GM11168 (cell line): ENCODE results near the gene C2orf81.
"Not testable (repeated sequence)": the region's sequence is repeated elsewhere in the genome, so short reads cannot be mapped to it uniquely, and the experiment has no call there.

Experiments used
- in situ Hi-C: fragments of 300-500 bp; cut with MboI; formaldehyde crosslinking; loops from one replicate; pipeline ENCODE4 v1.12.0; 2022; ENCODE audit warnings: low sequenced_read_pairs; ENCODE audit not compliant: unreplicated experiment

C2orf81 gene

GRCh38 chr2:74424995-74425406 is 3.6 kb upstream of the C2orf81 start:
- in situ Hi-C loops: no loop called here

- in situ Hi-C loops: no loop called here
These were observed 2.9 kb upstream of the C2orf81 start for GRCh38 chr2:74424139-74424992.

GRCh38 chr2:74423231-74424095 is 2.0 kb upstream of the C2orf81 start:
- in situ Hi-C loops: no loop called here

GRCh38 chr2:74420443-74421103 is 846 bp downstream of the C2orf81 start:
- in situ Hi-C loops: not testable (repeated sequence)

- in situ Hi-C loops: no loop called here
These were observed 1.4 kb downstream of the C2orf81 start for GRCh38 chr2:74420006-74420405.

- in situ Hi-C loops: no loop called here
These were observed 2.1 kb downstream of the C2orf81 start for GRCh38 chr2:74419345-74419744.

GRCh38 chr2:74418312-74418711 is 3.1 kb downstream of the C2orf81 start:
- in situ Hi-C loops: no loop called here

GRCh38 chr2:74417763-74418162 is 3.7 kb downstream of the C2orf81 start:
- in situ Hi-C loops: no loop called here

- in situ Hi-C loops: no loop called here
These were observed 4.2 kb downstream of the C2orf81 start for GRCh38 chr2:74417197-74417596.

- in situ Hi-C loops: no loop called here
These were observed 4.6 kb downstream of the C2orf81 start for GRCh38 chr2:74416778-74417177.

GRCh38 chr2:74415762-74416395 is 5.5 kb downstream of the C2orf81 start:
- in situ Hi-C loops: no loop called here

GRCh38 chr2:74414881-74415761 is 6.3 kb downstream of the C2orf81 start:
- in situ Hi-C loops: no loop called here

GRCh38 chr2:74414441-74414840 is 7.0 kb downstream of the C2orf81 start:
- in situ Hi-C loops: no loop called here

- in situ Hi-C loops: no loop called here
These were observed 8.3 kb downstream of the C2orf81 start for GRCh38 chr2:74413001-74413698.

GRCh38 chr2:74407682-74408081 is 13.7 kb downstream of the C2orf81 start:
- in situ Hi-C loops: no loop called here

- in situ Hi-C loops: no loop called here
These were observed 15.4 kb downstream of the C2orf81 start for GRCh38 chr2:74406035-74406434.

GRCh38 chr2:74401891-74402290 is 19.5 kb downstream of the C2orf81 start:
- in situ Hi-C loops: no loop called here

GRCh38 chr2:74399785-74400184 is 21.6 kb downstream of the C2orf81 start:
- in situ Hi-C loops: no loop called here

GRCh38 chr2:74396149-74396548 is 25.3 kb downstream of the C2orf81 start:
- in situ Hi-C loops: no loop called here
